Measurements from ENCODE around the gene MSI2.

Gene MSI2

GRCh38 chr17:57401556-57402488, 145.5 kb downstream of the MSI2 start:
- FAIRE-seq = no peak

GRCh38 chr17:57402681-57403180, 146.4 kb downstream of the MSI2 start:
- FAIRE-seq = no peak

DNA sequence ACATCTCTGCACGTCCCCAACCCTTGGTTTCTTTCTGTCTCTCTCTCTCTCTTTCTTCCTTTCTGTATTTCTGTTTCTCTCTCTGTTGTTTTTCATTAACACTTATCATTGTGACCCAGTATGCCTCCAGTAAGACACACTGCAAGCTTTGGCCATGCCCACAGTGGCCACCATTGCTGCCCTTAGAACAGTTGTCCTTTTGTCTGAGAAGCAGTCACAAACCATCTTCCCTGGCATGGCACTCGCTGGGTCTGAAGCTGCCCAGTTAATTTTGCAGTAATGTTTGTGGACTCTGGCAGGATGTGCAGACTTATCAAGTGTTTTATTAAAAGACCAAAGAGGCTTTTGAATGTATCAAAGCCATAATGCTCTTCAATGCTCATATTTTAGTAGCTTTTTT, 146.9 kb downstream of the MSI2 start:
- FAIRE-seq = no peak

GRCh38 chr17:57404073-57404472, 147.8 kb downstream of the MSI2 start:
- FAIRE-seq = no peak

DNA sequence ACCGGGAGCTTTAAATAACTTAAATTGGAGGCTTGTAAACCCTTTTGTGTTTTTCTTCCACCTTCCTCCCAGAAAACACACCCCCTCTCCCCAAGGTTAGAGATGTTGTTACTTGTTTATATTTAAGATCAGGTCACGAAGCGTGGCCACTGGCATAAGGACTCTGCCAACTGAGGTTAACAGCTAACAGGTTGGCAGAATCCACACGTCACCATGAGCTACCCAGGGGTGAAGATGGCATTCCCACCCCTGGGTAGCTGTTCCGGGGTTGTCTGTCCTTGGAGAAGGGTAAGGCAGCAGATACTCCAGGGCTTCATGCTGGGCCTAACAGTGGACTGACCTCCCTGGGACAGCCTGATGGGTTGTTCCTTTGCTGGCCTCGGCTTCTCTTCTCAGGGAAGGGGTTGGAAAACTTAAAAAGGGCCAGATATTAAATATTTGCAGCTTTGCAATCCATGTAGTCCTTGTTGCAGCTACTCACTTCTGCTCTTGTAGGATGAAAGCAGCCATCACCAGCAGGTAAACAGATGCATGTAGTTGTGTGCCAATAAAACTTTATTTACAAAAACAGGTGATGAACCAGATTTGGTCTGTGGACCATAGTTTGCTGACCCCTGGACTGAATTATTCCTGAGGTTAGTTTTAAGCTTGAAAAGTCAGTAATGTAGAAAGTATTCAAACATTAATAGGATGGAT, 148.6 kb downstream of the MSI2 start:
- FAIRE-seq = no peak

GRCh38 chr17:57405491-57406072, 149.3 kb downstream of the MSI2 start:
- FAIRE-seq = no peak

- no peak for FAIRE-seq
These were observed 150.0 kb downstream of the MSI2 start for GRCh38 chr17:57406131-57406980.

- FAIRE-seq = no peak
These were observed 150.6 kb downstream of the MSI2 start for GRCh38 chr17:57406981-57407286.

GRCh38 chr17:57407287-57408070, 151.2 kb downstream of the MSI2 start:
- no peak for FAIRE-seq

DNA sequence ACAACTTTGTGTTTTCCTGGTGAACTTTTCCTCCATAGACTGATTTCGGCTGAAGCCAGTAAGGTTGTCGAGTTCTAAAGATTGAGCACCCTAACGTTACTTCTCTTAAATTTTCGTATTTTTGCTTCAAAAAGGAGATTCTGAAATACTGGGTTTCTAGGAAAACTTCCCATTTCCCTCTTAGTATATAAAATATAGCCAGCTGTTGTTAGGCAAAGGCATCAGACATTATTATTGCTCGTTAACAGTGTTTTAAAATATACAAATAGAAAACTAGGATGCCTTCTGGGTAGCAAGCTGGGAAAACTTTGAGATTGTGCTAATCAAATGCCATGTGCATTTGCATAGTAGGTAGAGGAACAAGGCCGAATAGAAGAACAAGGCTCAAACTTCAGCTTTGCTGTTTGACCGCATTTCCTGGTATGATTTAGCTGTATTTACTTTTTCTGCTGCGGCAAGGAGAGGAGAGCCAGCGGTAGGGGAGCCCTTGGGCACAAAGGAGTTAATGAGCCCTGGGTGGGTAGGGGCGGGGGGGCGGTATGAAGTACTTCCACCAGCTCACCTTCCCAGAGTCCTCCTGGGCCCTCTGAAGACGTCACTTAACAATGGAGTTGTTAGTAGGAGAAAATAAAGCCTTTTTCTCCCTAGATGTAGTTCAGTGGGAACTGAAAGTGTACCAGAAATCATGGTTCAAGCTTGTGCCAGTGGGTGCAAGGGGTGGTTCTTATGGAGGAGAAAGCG, 151.9 kb downstream of the MSI2 start:
- FAIRE-seq = no peak

- no peak for FAIRE-seq
These were observed 153.8 kb downstream of the MSI2 start for GRCh38 chr17:57410169-57410568.

DNA sequence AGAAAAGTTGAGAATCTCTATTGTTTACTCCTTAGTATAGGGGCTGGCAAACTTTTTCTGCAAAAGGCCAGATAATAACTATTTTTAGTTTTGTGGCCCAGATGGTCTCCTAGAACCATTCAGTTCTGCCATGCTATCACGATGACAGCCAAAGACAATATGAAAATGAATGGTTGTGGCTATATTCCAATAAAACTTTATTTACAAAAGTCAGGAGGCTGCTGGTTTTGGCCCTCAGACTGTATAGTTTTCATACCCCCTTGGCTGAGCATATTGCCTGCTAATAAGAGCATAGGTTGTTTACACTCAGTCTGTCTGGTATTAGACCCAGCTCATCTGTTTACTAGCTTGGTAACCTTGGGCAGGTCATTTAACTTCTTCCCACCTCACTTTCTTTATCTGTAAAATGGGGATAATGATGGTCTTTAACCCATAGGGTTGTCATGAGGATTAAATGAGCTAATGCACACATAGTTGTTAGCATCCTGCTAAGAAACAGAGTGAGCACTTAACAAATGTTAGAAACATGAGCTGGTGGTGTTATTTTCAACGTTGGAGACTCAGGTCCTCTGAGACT, 156.3 kb downstream of the MSI2 start:
- FAIRE-seq = no peak

GRCh38 chr17:57413848-57414651, 157.7 kb downstream of the MSI2 start:
- no peak for FAIRE-seq

- no peak for FAIRE-seq
These were observed 159.5 kb downstream of the MSI2 start for GRCh38 chr17:57415751-57416207.

DNA sequence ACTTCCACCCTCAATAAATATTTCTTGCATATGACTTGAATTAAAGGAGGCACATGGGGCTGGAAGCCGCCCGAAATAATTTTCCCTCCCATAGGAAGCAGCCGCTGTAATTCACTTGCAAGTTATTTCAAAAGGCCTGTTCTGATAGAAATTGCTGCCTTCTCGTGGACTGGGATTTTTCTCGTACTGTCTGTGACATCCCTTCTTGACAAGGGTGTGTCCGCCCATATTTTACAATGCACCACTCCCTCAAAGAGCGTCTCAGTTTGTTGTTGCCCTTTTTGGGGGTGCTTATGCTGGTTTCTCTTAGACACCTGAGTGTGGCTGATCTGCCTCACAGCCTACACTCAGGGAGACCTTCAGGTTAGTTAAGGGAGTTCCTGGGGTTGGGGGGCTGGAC, 160.0 kb downstream of the MSI2 start:
- no peak for FAIRE-seq

DNA sequence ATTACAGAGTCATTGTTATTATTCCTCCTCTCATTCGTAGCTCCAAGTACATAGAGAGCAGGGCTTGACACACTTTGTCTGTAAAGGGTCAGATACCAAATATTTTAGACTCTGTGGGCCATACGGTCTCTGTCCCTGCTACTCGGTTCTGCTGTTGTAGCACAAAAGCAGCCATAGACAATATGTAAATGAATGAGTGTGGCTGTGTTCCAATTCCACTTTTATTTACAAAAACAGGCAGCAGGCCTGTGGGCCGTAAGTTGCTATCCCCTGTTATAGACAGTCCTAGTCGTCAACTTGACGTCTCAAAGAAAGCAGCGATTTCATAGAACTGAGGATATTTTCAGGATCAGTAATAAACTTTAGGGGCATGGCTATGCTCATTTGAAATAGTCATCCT, 161.6 kb downstream of the MSI2 start:
- no peak for FAIRE-seq

- no peak for FAIRE-seq
These were observed 162.3 kb downstream of the MSI2 start for GRCh38 chr17:57418463-57419246.

- FAIRE-seq = no peak
These were observed 163.7 kb downstream of the MSI2 start for GRCh38 chr17:57419940-57420550.

Data from TTC549 (cell line).